ENCODE measurements around the gene TIMM13.

GRCh38 chr19:2413629-2414028 lies 13.8 kb downstream of the TIMM13 start:
- TF ChIP-seq FOXM1 (IDR thresholded peaks at IDR 0.05; ENCODE audit: borderline replicate concordance) (no peak), BHLHE40 (IDR thresholded peaks at IDR 0.05; ENCODE audit: borderline replicate concordance) (no peak), FOXA1 (IDR thresholded peaks at IDR 0.05) (no peak), PKNOX1 (IDR thresholded peaks at IDR 0.05) (no peak), LEF1 (IDR thresholded peaks at IDR 0.05; ENCODE audit: borderline replicate concordance) (no peak), SP1 (IDR thresholded peaks at IDR 0.05) (no peak), ELF4 (IDR thresholded peaks at IDR 0.05) (no peak), TARDBP (IDR thresholded peaks at IDR 0.05) (no peak), SUZ12 (IDR thresholded peaks at IDR 0.05) (no peak), HDGF (IDR thresholded peaks at IDR 0.05; ENCODE audit: borderline replicate concordance) (no peak), ZNF384 (IDR thresholded peaks at IDR 0.05) (no peak), NFRKB (IDR thresholded peaks at IDR 0.05) (no peak)

All from HEK293T (cell line).